ENCODE measurements around the gene ARHGEF18.

ARHGEF18 gene

DNA sequence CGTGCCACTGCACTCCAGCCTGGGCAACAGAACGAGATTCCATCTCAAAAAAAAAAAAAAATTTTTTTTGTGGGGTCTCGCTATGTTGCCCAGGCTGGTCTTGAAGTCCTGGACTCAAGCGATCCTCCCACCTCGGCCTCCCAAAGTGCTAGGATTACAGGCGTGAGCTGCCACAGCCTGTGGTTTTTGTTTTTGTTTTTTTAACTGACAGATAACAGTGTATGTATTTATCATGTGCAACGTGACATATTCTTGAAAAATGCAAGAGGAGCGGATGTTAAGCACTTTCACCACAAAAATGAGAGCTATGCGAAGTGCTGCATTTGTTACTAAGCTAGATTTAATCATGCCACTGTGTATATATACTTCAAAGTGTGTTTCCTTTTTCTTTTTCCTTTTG is 49.0 kb downstream of the ARHGEF18 start:
- TF ChIP-seq, protein P1, sequence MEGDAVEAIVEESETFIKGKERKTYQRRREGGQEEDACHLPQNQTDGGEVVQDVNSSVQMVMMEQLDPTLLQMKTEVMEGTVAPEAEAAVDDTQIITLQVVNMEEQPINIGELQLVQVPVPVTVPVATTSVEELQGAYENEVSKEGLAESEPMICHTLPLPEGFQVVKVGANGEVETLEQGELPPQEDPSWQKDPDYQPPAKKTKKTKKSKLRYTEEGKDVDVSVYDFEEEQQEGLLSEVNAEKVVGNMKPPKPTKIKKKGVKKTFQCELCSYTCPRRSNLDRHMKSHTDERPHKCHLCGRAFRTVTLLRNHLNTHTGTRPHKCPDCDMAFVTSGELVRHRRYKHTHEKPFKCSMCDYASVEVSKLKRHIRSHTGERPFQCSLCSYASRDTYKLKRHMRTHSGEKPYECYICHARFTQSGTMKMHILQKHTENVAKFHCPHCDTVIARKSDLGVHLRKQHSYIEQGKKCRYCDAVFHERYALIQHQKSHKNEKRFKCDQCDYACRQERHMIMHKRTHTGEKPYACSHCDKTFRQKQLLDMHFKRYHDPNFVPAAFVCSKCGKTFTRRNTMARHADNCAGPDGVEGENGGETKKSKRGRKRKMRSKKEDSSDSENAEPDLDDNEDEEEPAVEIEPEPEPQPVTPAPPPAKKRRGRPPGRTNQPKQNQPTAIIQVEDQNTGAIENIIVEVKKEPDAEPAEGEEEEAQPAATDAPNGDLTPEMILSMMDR (IDR thresholded peaks at IDR 0.05; ENCODE audit: extremely low read depth, missing control alignments), result no peak
- DNase-seq (ENCODE audit: low spot score), result no peak

Data from GM20000 (cell line).